Esophagus squamous epithelium (tissue), 4 donors: Measurements from ENCODE around the gene ZDHHC18.

Experiments used
- CTCF ChIP-seq, 6 experiments: fragments of 450-650 bp in 4 of 6; fragments of 200-600 bp in 2 of 6; sonication (generic) in 2 of 6; IDR thresholded peaks; one replicate each; pipeline ENCODE4 v1.5.1; 2016 to 2019; ENCODE audit warnings: antibody characterized with exemption in 6 of 6, mild to moderate bottlenecking in 4 of 6, moderate library complexity in 4 of 6
- POLR2A ChIP-seq, 4 donors: fragments of 450-650 bp; IDR thresholded peaks; one replicate each; pipeline ENCODE4 v1.6.1; 2017; ENCODE audit warnings: antibody characterized with exemption in 4 of 4, mild to moderate bottlenecking in 4 of 4, moderate library complexity in 3 of 4

- TF ChIP-seq POLR2A (IDR thresholded peaks at IDR 0.05) (no peak), CTCF (IDR thresholded peaks at IDR 0.05) (no peak)
Measured at GRCh38 chr1:26782521-26783212, 43.8 kb upstream of the ZDHHC18 start.
